Measurements from ENCODE around the gene FGF13. TPM values are rescaled to one million over a fixed set of nuclear protein-coding genes. Genes with fewer than 3 reads are reported as not detected.

FGF13 gene
- total and polyA plus RNA-seq, 2 donors from 2014 or later, result 9.2 to 16.6 TPM

DNA sequence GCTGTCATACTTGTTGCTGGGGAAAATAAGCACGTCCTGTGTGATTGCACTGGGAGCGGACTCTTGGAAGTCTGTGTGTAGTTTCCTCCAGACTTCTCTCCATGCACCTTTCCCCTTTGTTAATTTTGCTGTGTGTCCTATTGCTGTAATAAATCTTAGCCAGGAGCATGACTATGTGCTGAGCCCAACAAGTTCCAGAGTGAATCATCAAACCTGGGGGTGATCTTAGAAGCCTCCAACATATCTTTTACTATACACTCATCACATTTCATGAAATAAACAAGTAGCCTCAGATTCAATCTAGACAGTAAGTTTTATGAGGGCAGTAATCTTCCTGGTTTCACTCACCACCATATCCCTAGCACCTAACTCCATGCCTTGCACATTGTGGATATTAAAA lies 43.3 kb upstream of the FGF13 start:
- intact Hi-C loops (cut with DNase I), result no loop called here
- Histone ChIP-seq H3K9me3 (ENCODE audit: control insufficient read depth in 2 of 3, insufficient read depth in 1 of 3, low read length in 3 of 3) (no peaks in the 10 kb centered on the region), H3K4me1 (ENCODE audit: control insufficient read depth in 2 of 3, insufficient read depth in 2 of 3, low read depth in 1 of 3, low read length in 3 of 3) (peaks cover 0 to 4% (median 0%) of the 10 kb centered on the region in 3 donors), H3K9ac (ENCODE audit: low read length in 3 of 3) (no peak overlapping the region), H3K36me3 (ENCODE audit: control insufficient read depth in 2 of 3, insufficient read depth in 3 of 3, low read length in 3 of 3) (no peaks in the 10 kb centered on the region), H3K27me3 (ENCODE audit: control insufficient read depth, insufficient read depth, low read length) (peaks cover 4% of the 10 kb centered on the region), H3K27ac (ENCODE audit: low read depth in 2 of 2, low read length in 2 of 2) (no peak overlapping the region), H3K4me3 (ENCODE audit: low read length in 3 of 3) (no peak overlapping the region)
- DNase-seq (no peak), FAIRE-seq (no peak)
- TF ChIP-seq, protein P1, sequence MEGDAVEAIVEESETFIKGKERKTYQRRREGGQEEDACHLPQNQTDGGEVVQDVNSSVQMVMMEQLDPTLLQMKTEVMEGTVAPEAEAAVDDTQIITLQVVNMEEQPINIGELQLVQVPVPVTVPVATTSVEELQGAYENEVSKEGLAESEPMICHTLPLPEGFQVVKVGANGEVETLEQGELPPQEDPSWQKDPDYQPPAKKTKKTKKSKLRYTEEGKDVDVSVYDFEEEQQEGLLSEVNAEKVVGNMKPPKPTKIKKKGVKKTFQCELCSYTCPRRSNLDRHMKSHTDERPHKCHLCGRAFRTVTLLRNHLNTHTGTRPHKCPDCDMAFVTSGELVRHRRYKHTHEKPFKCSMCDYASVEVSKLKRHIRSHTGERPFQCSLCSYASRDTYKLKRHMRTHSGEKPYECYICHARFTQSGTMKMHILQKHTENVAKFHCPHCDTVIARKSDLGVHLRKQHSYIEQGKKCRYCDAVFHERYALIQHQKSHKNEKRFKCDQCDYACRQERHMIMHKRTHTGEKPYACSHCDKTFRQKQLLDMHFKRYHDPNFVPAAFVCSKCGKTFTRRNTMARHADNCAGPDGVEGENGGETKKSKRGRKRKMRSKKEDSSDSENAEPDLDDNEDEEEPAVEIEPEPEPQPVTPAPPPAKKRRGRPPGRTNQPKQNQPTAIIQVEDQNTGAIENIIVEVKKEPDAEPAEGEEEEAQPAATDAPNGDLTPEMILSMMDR (IDR thresholded peaks at IDR 0.05; ENCODE audit: borderline replicate concordance, extremely low read depth, insufficient read depth), result no peak

DNA sequence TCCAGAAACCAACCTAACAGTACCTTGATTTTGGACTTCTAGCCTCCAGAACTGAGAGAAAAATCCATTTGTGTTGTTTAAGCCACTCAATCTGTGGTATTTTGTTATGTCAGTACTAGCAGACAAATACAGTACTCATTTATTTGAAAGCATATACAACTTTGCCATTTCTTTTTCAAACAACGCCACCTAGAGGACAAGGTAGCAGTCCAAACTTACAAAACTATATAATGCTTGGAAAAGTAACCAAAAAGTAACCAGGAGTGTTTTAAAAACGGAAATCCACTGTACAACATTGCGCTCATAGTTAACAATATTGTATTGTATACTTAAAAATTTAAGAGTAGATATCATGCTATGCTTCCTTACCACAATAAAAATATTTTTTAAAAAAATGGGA lies 37.0 kb upstream of the FGF13 start:
- Histone ChIP-seq H3K9me3 (ENCODE audit: control insufficient read depth in 2 of 3, insufficient read depth in 1 of 3, low read length in 3 of 3) (no peaks in the 10 kb centered on the region), H3K4me1 (ENCODE audit: control insufficient read depth in 2 of 3, insufficient read depth in 2 of 3, low read depth in 1 of 3, low read length in 3 of 3) (no peaks in the 10 kb centered on the region), H3K4me3 (ENCODE audit: low read length in 3 of 3) (no peak overlapping the region), H3K9ac (ENCODE audit: low read length in 3 of 3) (no peak overlapping the region), H3K36me3 (ENCODE audit: control insufficient read depth in 2 of 3, insufficient read depth in 3 of 3, low read length in 3 of 3) (no peaks in the 10 kb centered on the region), H3K27ac (ENCODE audit: low read depth in 2 of 2, low read length in 2 of 2) (no peak overlapping the region), H3K27me3 (ENCODE audit: control insufficient read depth, insufficient read depth, low read length) (no peaks in the 10 kb centered on the region)
- TF ChIP-seq, protein P1 (IDR thresholded peaks at IDR 0.05; ENCODE audit: borderline replicate concordance, extremely low read depth, insufficient read depth), result peak; percentile 24
- intact Hi-C loops (cut with DNase I), result no loop called here
- DNase-seq, result peak in 2 of 5 donors; percentile 10 to 20
- FAIRE-seq, result peak; percentile 85

DNA sequence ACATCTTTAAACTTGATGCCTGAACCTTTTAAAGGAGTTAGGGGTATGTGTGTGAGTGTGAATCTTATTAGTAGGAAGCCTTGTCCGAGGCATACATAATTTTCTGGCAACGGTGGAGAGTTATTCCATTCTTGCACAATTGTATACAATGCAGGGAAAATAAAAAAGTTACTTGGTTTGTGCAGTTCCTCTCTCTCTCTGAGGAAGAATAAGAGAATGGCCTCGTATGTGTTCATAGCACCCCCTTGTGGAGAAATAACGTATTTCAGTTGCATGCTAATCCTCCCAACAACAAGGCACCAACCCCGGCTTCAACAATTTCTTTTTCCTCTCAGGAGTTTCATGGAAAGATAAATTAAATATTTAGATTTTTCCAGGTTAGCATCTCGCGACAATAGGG lies 33.7 kb upstream of the FGF13 start:
- intact Hi-C loops (cut with DNase I), result no loop called here
- Histone ChIP-seq H3K4me3 (ENCODE audit: low read length in 3 of 3) (no peak overlapping the region), H3K27me3 (ENCODE audit: control insufficient read depth, insufficient read depth, low read length) (peaks cover 3% of the 10 kb centered on the region), H3K27ac (ENCODE audit: low read depth in 2 of 2, low read length in 2 of 2) (no peak overlapping the region), H3K4me1 (ENCODE audit: control insufficient read depth in 2 of 3, insufficient read depth in 2 of 3, low read depth in 1 of 3, low read length in 3 of 3) (no peaks in the 10 kb centered on the region), H3K9ac (ENCODE audit: low read length in 3 of 3) (no peak overlapping the region), H3K36me3 (ENCODE audit: control insufficient read depth in 2 of 3, insufficient read depth in 3 of 3, low read length in 3 of 3) (no peaks in the 10 kb centered on the region), H3K9me3 (ENCODE audit: control insufficient read depth in 2 of 3, insufficient read depth in 1 of 3, low read length in 3 of 3) (no peaks in the 10 kb centered on the region)
- FAIRE-seq (peak; percentile 96), DNase-seq (peak in 3 of 5 donors; percentile 39 to 64 (median 56))
- TF ChIP-seq, protein P1 (IDR thresholded peaks at IDR 0.05; ENCODE audit: borderline replicate concordance, extremely low read depth, insufficient read depth), result peak; percentile 59

DNA sequence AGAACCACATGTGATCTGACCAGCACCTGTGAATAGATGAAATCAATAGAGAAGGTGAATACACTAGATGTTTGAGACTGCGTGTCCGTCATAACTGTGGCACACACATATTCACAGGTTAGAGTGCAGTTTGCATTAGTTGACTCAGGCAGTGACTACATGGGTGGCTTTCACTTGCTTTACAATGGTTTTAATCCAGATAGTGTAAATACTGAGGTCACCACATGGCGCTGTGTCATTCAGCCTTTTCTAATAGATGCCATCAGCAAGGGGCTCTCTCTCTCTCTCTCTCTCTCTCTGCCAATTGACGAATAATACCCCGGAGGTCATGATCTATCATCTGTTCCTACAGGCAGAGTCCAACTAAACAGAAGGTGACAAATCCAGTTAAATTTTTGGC lies 30.7 kb upstream of the FGF13 start:
- DNase-seq (no peak), FAIRE-seq (no peak)
- Histone ChIP-seq H3K36me3 (ENCODE audit: control insufficient read depth in 2 of 3, insufficient read depth in 3 of 3, low read length in 3 of 3) (no peaks in the 10 kb centered on the region), H3K27me3 (ENCODE audit: control insufficient read depth, insufficient read depth, low read length) (peaks cover 6% of the 10 kb centered on the region), H3K9ac (ENCODE audit: low read length in 3 of 3) (no peak overlapping the region), H3K27ac (ENCODE audit: low read depth in 2 of 2, low read length in 2 of 2) (no peak overlapping the region), H3K4me3 (ENCODE audit: low read length in 3 of 3) (no peak overlapping the region), H3K9me3 (ENCODE audit: control insufficient read depth in 2 of 3, insufficient read depth in 1 of 3, low read length in 3 of 3) (no peaks in the 10 kb centered on the region), H3K4me1 (ENCODE audit: control insufficient read depth in 2 of 3, insufficient read depth in 2 of 3, low read depth in 1 of 3, low read length in 3 of 3) (no peaks in the 10 kb centered on the region)
- TF ChIP-seq, protein P1 (IDR thresholded peaks at IDR 0.05; ENCODE audit: borderline replicate concordance, extremely low read depth, insufficient read depth), result no peak
- intact Hi-C loops (cut with DNase I), result no loop called here

All from kidney (tissue), 14 donors.